OCI-LY3 (cell line): Measurements from ENCODE around the gene NKX3-2.

Experiments used
- H2AFZ ChIP-seq: fragments of 200-600, 300-600 bp; shearing (Covaris generic); 2 replicates; pipeline ENCODE4 v1.6.0; 2014; ENCODE audit warnings: antibody characterized with exemption, low read depth, low read length
- H3K27ac ChIP-seq: fragments of 200-600, 300-600 bp; sonication (generic); 2 replicates; pipeline ENCODE4 v1.5.1; 2014; ENCODE audit warnings: mild to moderate bottlenecking, low read length, moderate library complexity, mixed read lengths
- H3K27me3 ChIP-seq: fragments of 200-600, 300-600 bp; sonication (generic); 2 replicates; pipeline ENCODE4 v1.6.1; 2014; ENCODE audit warnings: low read depth, low read length, mixed read lengths
- H3K36me3 ChIP-seq: fragments of 200-600, 300-600 bp; sonication (generic); replicated peaks from 2 replicates; pipeline ENCODE3; 2014; ENCODE audit warnings: low read depth, low read length, mixed read lengths
- H3K4me1 ChIP-seq: fragments of 300-600, 200-600 bp; sonication (generic); 2 replicates; pipeline ENCODE4 v1.6.1; 2014; ENCODE audit warnings: low read length, mixed read lengths
- H3K4me2 ChIP-seq: fragments of 200-600, 300-600 bp; sonication (generic); 2 replicates; pipeline ENCODE4 v1.6.1; 2014; ENCODE audit warnings: low read length, mixed read lengths
- H3K4me3 ChIP-seq: fragments of 300-600, 200-600 bp; sonication (generic); 2 replicates; pipeline ENCODE4 v1.5.1; 2014; ENCODE audit warnings: antibody characterized with exemption, mild to moderate bottlenecking, low read length, moderate library complexity
- H3K79me2 ChIP-seq: fragments of 300-600, 200-600 bp; shearing (Covaris generic); 2 replicates; pipeline ENCODE4 v1.6.1; 2014; ENCODE audit warnings: mild to moderate bottlenecking, low read length, mixed read lengths
- H3K9ac ChIP-seq: fragments of 300-600, 200-600 bp; shearing (Covaris generic); 2 replicates; pipeline ENCODE4 v1.6.0; 2014; ENCODE audit warnings: mild to moderate bottlenecking, low read length, moderate library complexity
- H3K9me3 ChIP-seq: fragments of 200-600, 300-600 bp; shearing (Covaris generic); 2 replicates; pipeline ENCODE4 v1.6.1; 2014; ENCODE audit warnings: low read length, mixed read lengths; ENCODE audit not compliant: insufficient read depth
- H4K20me1 ChIP-seq: fragments of 200-600, 300-600 bp; sonication (generic); 2 replicates; pipeline ENCODE4 v1.6.1; 2016; ENCODE audit warnings: low read length, mixed read lengths; ENCODE audit not compliant: insufficient read depth
- CTCF ChIP-seq: fragments of 200-600, 300-600 bp; sonication (generic); IDR thresholded peaks from 2 replicates; pipeline ENCODE4 v1.5.1; 2014; ENCODE audit warnings: antibody characterized with exemption, low read length, low read depth
- EZH2phosphoT487 ChIP-seq: fragments of 200-600 bp; shearing (Covaris generic); IDR thresholded peaks from 2 replicates; pipeline ENCODE4 v1.6.1; 2018; ENCODE audit warnings: antibody characterized with exemption, mixed run types, low read depth

The NKX3-2 gene

GRCh38 chr4:13527192-13527980 is 16.9 kb downstream of the NKX3-2 start:
- no peaks in the 10 kb centered on the region for H3K36me3 ChIP-seq
- TF ChIP-seq CTCF (no peak; the same call in 1 of the 2 replicates), EZH2phosphoT487 (no peak)
- H3K79me2 ChIP-seq, result no peaks in the 10 kb centered on the region
- H3K27me3 ChIP-seq, result peaks cover 27% of the 10 kb centered on the region
- H3K27ac ChIP-seq, result no peak overlapping the region
- 0 out of 2 replicates have a peak overlapping the region, but pooled peaks have one; percentile 23 for H2AFZ ChIP-seq
- H3K4me2 ChIP-seq, result peak overlapping the region; percentile 99
- peak overlapping the region; percentile 86 for H3K4me3 ChIP-seq
- no peaks in the 10 kb centered on the region for H3K9me3 ChIP-seq
- H3K9ac ChIP-seq, result peak overlapping the region; percentile 71; the same call in 1 of the 2 replicates
- peaks cover 16% of the 10 kb centered on the region for H3K4me1 ChIP-seq
- H4K20me1 ChIP-seq, result no peaks in the 10 kb centered on the region

GRCh38 chr4:13526658-13527057 is 17.6 kb downstream of the NKX3-2 start:
- H3K36me3 ChIP-seq, result no peaks in the 10 kb centered on the region
- no peaks in the 10 kb centered on the region for H3K79me2 ChIP-seq
- H3K4me3 ChIP-seq, result no peak overlapping the region
- H3K9me3 ChIP-seq, result no peaks in the 10 kb centered on the region
- no peak overlapping the region for H3K4me2 ChIP-seq
- peaks cover 16% of the 10 kb centered on the region for H3K4me1 ChIP-seq
- no peaks in the 10 kb centered on the region for H4K20me1 ChIP-seq
- TF ChIP-seq EZH2phosphoT487 (no peak), CTCF (no peak)
- no peak overlapping the region for H3K9ac ChIP-seq
- H2AFZ ChIP-seq, result no peak overlapping the region
- peaks cover 27% of the 10 kb centered on the region for H3K27me3 ChIP-seq
- no peak overlapping the region for H3K27ac ChIP-seq

DNA sequence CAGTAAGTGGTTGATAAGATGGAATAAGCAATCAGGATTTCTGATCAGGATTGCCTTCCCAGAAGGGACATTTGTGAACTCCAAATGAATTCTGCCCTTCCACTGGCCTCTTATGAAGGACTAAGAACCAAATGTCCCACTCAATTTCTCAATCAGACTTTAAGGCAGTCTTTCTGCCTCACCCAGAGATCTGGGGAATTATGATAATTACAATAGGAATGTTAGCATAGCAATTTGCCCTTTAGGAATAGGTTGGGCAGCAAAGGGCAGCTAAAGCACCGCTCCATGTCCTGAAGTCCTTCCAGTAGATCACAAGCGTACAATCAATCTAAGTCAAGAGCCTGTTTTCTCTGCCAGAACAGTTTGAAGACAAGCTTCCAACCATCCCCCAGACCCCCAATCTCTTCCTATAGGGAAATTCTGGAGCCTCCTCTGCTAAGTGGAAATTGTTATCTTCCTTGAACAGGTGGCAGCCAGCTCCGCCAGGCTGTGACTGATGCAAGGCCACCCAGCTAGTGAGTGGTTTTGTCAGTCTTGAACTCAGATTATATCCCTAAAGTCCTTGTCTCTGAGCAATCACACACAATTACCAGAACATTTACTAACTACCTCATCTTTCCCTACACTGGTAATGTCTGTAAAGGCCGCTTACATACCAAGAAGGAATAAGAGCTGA is 18.6 kb downstream of the NKX3-2 start:
- TF ChIP-seq CTCF (no peak), EZH2phosphoT487 (no peak)
- H3K27me3 ChIP-seq, result peaks cover 27% of the 10 kb centered on the region
- no peak overlapping the region for H2AFZ ChIP-seq
- H3K9me3 ChIP-seq, result no peaks in the 10 kb centered on the region
- H3K4me3 ChIP-seq, result no peak overlapping the region
- peaks cover 16% of the 10 kb centered on the region for H3K4me1 ChIP-seq
- no peaks in the 10 kb centered on the region for H3K79me2 ChIP-seq
- H3K36me3 ChIP-seq, result no peaks in the 10 kb centered on the region
- no peak overlapping the region for H3K4me2 ChIP-seq
- no peak overlapping the region for H3K9ac ChIP-seq
- no peak overlapping the region for H3K27ac ChIP-seq
- H4K20me1 ChIP-seq, result no peaks in the 10 kb centered on the region

DNA sequence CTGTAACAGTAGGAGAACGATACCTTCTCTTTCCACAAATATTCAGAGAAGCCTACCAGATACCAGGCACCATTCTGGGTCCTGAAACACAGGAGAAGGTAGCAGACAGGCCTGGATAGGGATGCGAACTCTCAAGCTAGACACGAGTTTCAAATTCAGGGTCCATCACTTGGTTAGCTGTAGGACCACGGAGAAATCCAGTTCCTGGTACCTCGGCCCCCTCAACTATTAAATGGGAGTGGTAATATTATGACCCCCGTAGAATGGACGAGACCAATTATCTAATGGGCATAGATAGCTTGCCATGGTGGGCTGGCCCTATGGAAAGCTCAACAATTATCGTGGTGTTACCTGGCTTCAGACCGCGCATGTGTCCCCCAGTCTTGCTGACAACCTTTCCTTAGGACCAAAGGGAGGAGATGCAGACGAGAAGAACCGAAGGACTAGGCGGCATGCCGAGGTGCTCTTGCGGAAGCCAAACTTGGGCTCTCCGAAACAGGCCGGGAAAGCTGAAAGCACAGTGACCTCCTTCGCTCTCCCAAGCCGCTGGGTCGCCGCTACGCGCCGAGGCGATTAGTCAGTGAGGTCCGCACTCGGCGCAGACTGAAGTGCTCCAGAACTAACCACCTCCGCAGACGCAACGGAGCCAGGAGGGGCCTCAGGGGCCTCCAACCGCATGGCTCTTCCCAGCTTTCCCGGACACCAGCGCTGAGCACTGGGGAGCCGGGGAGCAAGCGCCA is 19.6 kb downstream of the NKX3-2 start:
- H3K9ac ChIP-seq, result no peak overlapping the region
- H3K9me3 ChIP-seq, result no peaks in the 10 kb centered on the region

More for the DNA sequence above, 19.6 kb downstream of the NKX3-2 start:
- Histone ChIP-seq H3K27me3 (peaks cover 21% of the 10 kb centered on the region), H3K4me1 (peaks cover 16% of the 10 kb centered on the region), H3K4me3 (no peak overlapping the region), H3K36me3 (no peaks in the 10 kb centered on the region), H3K79me2 (no peaks in the 10 kb centered on the region), H3K4me2 (no peak overlapping the region), H4K20me1 (no peaks in the 10 kb centered on the region), H3K27ac (no peak overlapping the region), H2AFZ (no peak overlapping the region)
- TF ChIP-seq EZH2phosphoT487, result no peak
- TF ChIP-seq CTCF, result no peak
